Osteocyte (in vitro differentiated cells): ENCODE measurements around the gene ASB13. TPM values are rescaled to one million over a fixed set of nuclear protein-coding genes. Genes with fewer than 3 reads are reported as not detected.

Experiments
- DNase-seq: peaks from one replicate; pipeline ENCODE4 v3.0.0; 2021; ENCODE audit warnings: mixed read lengths; ENCODE audit not compliant: unreplicated experiment; ENCODE audit errors: extremely low spot score
- H3K27ac Mint-ChIP-seq: one replicate; pipeline ENCODE4 v1.8.0; 2021; ENCODE audit warnings: mild to moderate bottlenecking, mixed read lengths; ENCODE audit not compliant: unreplicated experiment
- H3K27me3 Mint-ChIP-seq: one replicate; pipeline ENCODE4 v1.8.0; 2021; ENCODE audit warnings: mixed read lengths; ENCODE audit not compliant: unreplicated experiment
- H3K36me3 Mint-ChIP-seq: one replicate; pipeline ENCODE4 v1.8.0; 2021; ENCODE audit warnings: mixed read lengths; ENCODE audit not compliant: unreplicated experiment
- H3K4me1 Mint-ChIP-seq: one replicate; pipeline ENCODE4 v1.8.0; 2021; ENCODE audit warnings: mixed read lengths; ENCODE audit not compliant: unreplicated experiment
- H3K4me3 Mint-ChIP-seq: one replicate; pipeline ENCODE4 v1.8.0; 2021; ENCODE audit warnings: mild to moderate bottlenecking, moderate library complexity, mixed read lengths; ENCODE audit not compliant: unreplicated experiment
- H3K9me3 Mint-ChIP-seq: one replicate; pipeline ENCODE4 v1.8.0; 2021; ENCODE audit warnings: mixed read lengths; ENCODE audit not compliant: unreplicated experiment
- CTCF ChIP-seq: fragments of 200-600 bp; sonication (generic); IDR thresholded peaks from 2 replicates; pipeline ENCODE4 v1.5.0; 2021; ENCODE audit warnings: antibody characterized with exemption, mild to moderate bottlenecking, moderate library complexity
- total RNA-seq: library from RNA; stranded (reverse); gene quantifications from 2 replicates; pipeline ENCODE4 v1.2.1, GENCODE V29; 2021

The ASB13 gene
- total RNA-seq, 1 donor from 2014 or later, result 18.4 TPM

DNA sequence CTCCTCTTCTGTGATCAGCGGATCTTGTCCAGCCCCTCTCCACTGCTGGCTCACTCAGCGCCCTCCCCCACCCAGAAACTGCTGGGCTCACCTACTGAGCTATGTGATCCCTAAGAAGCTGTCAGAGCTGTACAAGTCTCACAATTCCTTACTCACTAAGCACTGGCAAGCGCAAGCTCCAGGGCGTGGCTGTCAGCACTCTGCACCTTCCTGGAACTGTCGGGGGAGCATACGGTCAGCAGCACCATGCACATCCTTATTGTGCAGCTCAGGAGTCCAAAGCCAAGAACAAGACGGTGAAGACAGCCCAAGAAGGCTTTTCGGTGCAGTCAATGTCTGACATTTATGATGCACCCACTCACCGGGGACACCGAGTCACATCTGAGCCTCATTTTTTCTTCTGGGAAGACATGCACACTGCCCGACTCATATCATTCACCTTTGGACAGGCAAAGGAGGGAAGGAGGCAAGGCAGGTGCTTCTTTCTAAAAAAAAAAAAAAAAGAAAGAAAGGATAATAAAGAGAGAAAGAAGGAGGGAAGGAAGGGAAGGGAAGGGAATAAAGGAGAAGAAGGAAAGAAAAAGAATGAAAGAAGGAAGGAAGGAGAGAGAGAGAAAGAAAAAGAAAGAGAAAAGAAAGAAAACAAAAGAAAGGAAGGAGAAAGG lies 56.3 kb downstream of the ASB13 start:
- Mint-ChIP-seq H3K4me3 (no peak overlapping the region), H3K27ac (no peak overlapping the region), H3K27me3 (no peaks in the 10 kb centered on the region), H3K4me1 (peaks cover 33% of the 10 kb centered on the region), H3K36me3 (no peaks in the 10 kb centered on the region), H3K9me3 (no peaks in the 10 kb centered on the region)
- no peak for TF ChIP-seq CTCF
- DNase-seq, result no peak

DNA sequence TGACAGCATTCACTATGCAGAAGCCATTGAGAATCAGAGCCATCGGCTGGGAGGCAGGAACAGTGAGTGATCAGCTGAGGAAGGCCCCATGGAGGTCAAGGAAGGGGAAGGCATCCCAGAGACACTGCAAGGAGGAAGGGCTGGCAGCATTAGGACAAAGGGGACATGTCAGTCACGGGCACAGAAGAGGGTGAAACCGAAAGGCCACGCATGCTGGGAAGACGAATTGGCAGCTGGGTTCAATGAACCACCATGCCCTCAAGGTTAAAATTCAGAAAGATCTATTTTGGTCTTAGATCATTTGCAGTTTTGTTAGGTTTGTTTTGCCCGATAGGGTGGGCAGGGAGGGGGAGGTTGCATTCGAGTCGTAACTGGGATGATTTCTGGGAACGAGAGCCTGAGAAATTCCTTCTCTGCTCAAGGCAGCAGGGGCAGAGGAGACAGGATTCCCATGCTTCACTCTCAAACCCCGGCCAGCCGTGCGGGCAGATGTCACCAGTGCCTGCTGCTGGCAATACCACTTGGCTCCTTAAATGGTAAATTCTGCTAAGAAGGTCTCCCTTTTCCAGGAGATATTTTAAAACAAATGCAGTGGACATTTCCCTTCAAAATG lies 57.7 kb downstream of the ASB13 start:
- H3K9me3 Mint-ChIP-seq, result no peaks in the 10 kb centered on the region
- no peak for TF ChIP-seq CTCF
- peaks cover 21% of the 10 kb centered on the region for H3K4me1 Mint-ChIP-seq
- no peaks in the 10 kb centered on the region for H3K36me3 Mint-ChIP-seq
- peak overlapping the region; percentile 46 for H3K4me3 Mint-ChIP-seq
- no peak for DNase-seq
- H3K27ac Mint-ChIP-seq, result peak overlapping the region; percentile 65
- H3K27me3 Mint-ChIP-seq, result no peaks in the 10 kb centered on the region

GRCh38 chr10:5607594-5607993 lies 58.8 kb downstream of the ASB13 start:
- no peak overlapping the region for H3K27ac Mint-ChIP-seq
- no peaks in the 10 kb centered on the region for H3K36me3 Mint-ChIP-seq
- no peak overlapping the region for H3K4me3 Mint-ChIP-seq
- TF ChIP-seq CTCF, result no peak
- no peak for DNase-seq
- H3K4me1 Mint-ChIP-seq, result peaks cover 19% of the 10 kb centered on the region
- H3K9me3 Mint-ChIP-seq, result no peaks in the 10 kb centered on the region
- H3K27me3 Mint-ChIP-seq, result no peaks in the 10 kb centered on the region

- no peaks in the 10 kb centered on the region for H3K36me3 Mint-ChIP-seq
- H3K4me1 Mint-ChIP-seq, result peaks cover 14% of the 10 kb centered on the region
- no peaks in the 10 kb centered on the region for H3K27me3 Mint-ChIP-seq
- no peak overlapping the region for H3K4me3 Mint-ChIP-seq
- DNase-seq, result no peak
- no peak overlapping the region for H3K27ac Mint-ChIP-seq
- no peaks in the 10 kb centered on the region for H3K9me3 Mint-ChIP-seq
- no peak for TF ChIP-seq CTCF
Measured at GRCh38 chr10:5606864-5607263, 59.5 kb downstream of the ASB13 start.

GRCh38 chr10:5606321-5606720 lies 60.1 kb downstream of the ASB13 start:
- H3K27ac Mint-ChIP-seq, result no peak overlapping the region
- no peak for TF ChIP-seq CTCF
- DNase-seq, result no peak

More at GRCh38 chr10:5606321-5606720, 60.1 kb downstream of the ASB13 start:
- peaks cover 14% of the 10 kb centered on the region for H3K4me1 Mint-ChIP-seq
- H3K36me3 Mint-ChIP-seq, result no peaks in the 10 kb centered on the region
- H3K4me3 Mint-ChIP-seq, result no peak overlapping the region
- H3K9me3 Mint-ChIP-seq, result no peaks in the 10 kb centered on the region
- H3K27me3 Mint-ChIP-seq, result no peaks in the 10 kb centered on the region
